ENCODE data around the gene FAM200A. TPM values are rescaled to one million over a fixed set of nuclear protein-coding genes. Genes with fewer than 3 reads are reported as not detected.
A peak's percentile ranks its signal among the peaks of the same experiment; 100 is the strongest.
"Not testable (repeated sequence)": the region's sequence is repeated elsewhere in the genome, so short reads cannot be mapped to it uniquely, and the experiment has no call there.

Gene FAM200A
- total RNA-seq, 1 donor from 2014 or later = 6.8 TPM

- peaks cover 8% of the 10 kb centered on the region for H3K4me1 Mint-ChIP-seq (ENCODE audit: unreplicated experiment)
- H3K27ac Mint-ChIP-seq (ENCODE audit: unreplicated experiment) = no peak overlapping the region
Measured at GRCh38 chr7:99576251-99576650, 24.3 kb upstream of the FAM200A start.

GRCh38 chr7:99573257-99573656 is 21.3 kb upstream of the FAM200A start:
- Mint-ChIP-seq H3K27ac (ENCODE audit: unreplicated experiment) (no peak overlapping the region), H3K4me1 (ENCODE audit: unreplicated experiment) (no peaks in the 10 kb centered on the region), H3K36me3 (ENCODE audit: low read depth, unreplicated experiment) (peaks cover 9% of the 10 kb centered on the region), H3K27me3 (ENCODE audit: unreplicated experiment) (no peaks in the 10 kb centered on the region), H3K9me3 (ENCODE audit: unreplicated experiment) (no peaks in the 10 kb centered on the region), H3K4me3 (ENCODE audit: unreplicated experiment) (no peak overlapping the region)
- no peak for TF ChIP-seq CTCF (IDR thresholded peaks at IDR 0.05; ENCODE audit: unreplicated experiment)
- DNase-seq (ENCODE audit: low spot score) = no peak

More at GRCh38 chr7:99576251-99576650, 24.3 kb upstream of the FAM200A start:
- Mint-ChIP-seq H3K9me3 (ENCODE audit: unreplicated experiment) (no peaks in the 10 kb centered on the region), H3K4me3 (ENCODE audit: unreplicated experiment) (no peak overlapping the region), H3K27me3 (ENCODE audit: unreplicated experiment) (no peaks in the 10 kb centered on the region), H3K36me3 (ENCODE audit: low read depth, unreplicated experiment) (peaks cover 5% of the 10 kb centered on the region)
- no peak for DNase-seq (ENCODE audit: low spot score)
- no peak for TF ChIP-seq CTCF (IDR thresholded peaks at IDR 0.05; ENCODE audit: unreplicated experiment)

- no peak overlapping the region for H3K27ac Mint-ChIP-seq (ENCODE audit: unreplicated experiment)
- no peaks in the 10 kb centered on the region for H3K27me3 Mint-ChIP-seq (ENCODE audit: unreplicated experiment)
- TF ChIP-seq CTCF (IDR thresholded peaks at IDR 0.05; ENCODE audit: unreplicated experiment) = no peak
- no peak for DNase-seq (ENCODE audit: low spot score)
- H3K4me3 Mint-ChIP-seq (ENCODE audit: unreplicated experiment) = no peak overlapping the region
- no peaks in the 10 kb centered on the region for H3K4me1 Mint-ChIP-seq (ENCODE audit: unreplicated experiment)
- H3K9me3 Mint-ChIP-seq (ENCODE audit: unreplicated experiment) = no peaks in the 10 kb centered on the region
- peaks cover 9% of the 10 kb centered on the region for H3K36me3 Mint-ChIP-seq (ENCODE audit: low read depth, unreplicated experiment)
Measured at GRCh38 chr7:99571768-99572167, 19.9 kb upstream of the FAM200A start.

- DNase-seq (ENCODE audit: low spot score); H3K4me3 Mint-ChIP-seq (ENCODE audit: unreplicated experiment); H3K27me3 Mint-ChIP-seq (ENCODE audit: unreplicated experiment); H3K27ac Mint-ChIP-seq (ENCODE audit: unreplicated experiment); H3K4me1 Mint-ChIP-seq (ENCODE audit: unreplicated experiment); H3K9me3 Mint-ChIP-seq (ENCODE audit: unreplicated experiment): not testable (repeated sequence)
- H3K36me3 Mint-ChIP-seq (ENCODE audit: low read depth, unreplicated experiment) = peaks cover 24% of the 10 kb centered on the region
Measured at GRCh38 chr7:99568770-99569169, 16.9 kb upstream of the FAM200A start.

- peaks cover 3% of the 10 kb centered on the region for H3K27me3 Mint-ChIP-seq (ENCODE audit: unreplicated experiment)
- DNase-seq (ENCODE audit: low spot score) = no peak
- H3K9me3 Mint-ChIP-seq (ENCODE audit: unreplicated experiment) = no peaks in the 10 kb centered on the region
- peak overlapping the region; percentile 22 for H3K4me3 Mint-ChIP-seq (ENCODE audit: unreplicated experiment)
- TF ChIP-seq CTCF (IDR thresholded peaks at IDR 0.05; ENCODE audit: unreplicated experiment) = no peak
- peaks cover 11% of the 10 kb centered on the region for H3K4me1 Mint-ChIP-seq (ENCODE audit: unreplicated experiment)
- H3K27ac Mint-ChIP-seq (ENCODE audit: unreplicated experiment) = no peak overlapping the region
- peaks cover 39% of the 10 kb centered on the region for H3K36me3 Mint-ChIP-seq (ENCODE audit: low read depth, unreplicated experiment)
Measured at GRCh38 chr7:99563650-99564049, 11.7 kb upstream of the FAM200A start.

GRCh38 chr7:99562832-99563231 is 10.9 kb upstream of the FAM200A start:
- peaks cover 15% of the 10 kb centered on the region for H3K4me1 Mint-ChIP-seq (ENCODE audit: unreplicated experiment)
- peaks cover 39% of the 10 kb centered on the region for H3K36me3 Mint-ChIP-seq (ENCODE audit: low read depth, unreplicated experiment)
- TF ChIP-seq CTCF (IDR thresholded peaks at IDR 0.05; ENCODE audit: unreplicated experiment) = no peak
- peaks cover 3% of the 10 kb centered on the region for H3K27me3 Mint-ChIP-seq (ENCODE audit: unreplicated experiment)
- DNase-seq (ENCODE audit: low spot score) = no peak
- peak overlapping the region; percentile 27 for H3K4me3 Mint-ChIP-seq (ENCODE audit: unreplicated experiment)
- H3K9me3 Mint-ChIP-seq (ENCODE audit: unreplicated experiment) = no peaks in the 10 kb centered on the region
- H3K27ac Mint-ChIP-seq (ENCODE audit: unreplicated experiment) = no peak overlapping the region

Data from endothelial cell (in vitro differentiated cells).